ENCODE results near the gene UBE2Q2. TPM values are rescaled to one million over a fixed set of nuclear protein-coding genes. Genes with fewer than 3 reads are reported as not detected.

UBE2Q2 gene
- total and polyA plus RNA-seq, 4 donors, result 15.5 to 35.9 (median 21.1) TPM

DNA sequence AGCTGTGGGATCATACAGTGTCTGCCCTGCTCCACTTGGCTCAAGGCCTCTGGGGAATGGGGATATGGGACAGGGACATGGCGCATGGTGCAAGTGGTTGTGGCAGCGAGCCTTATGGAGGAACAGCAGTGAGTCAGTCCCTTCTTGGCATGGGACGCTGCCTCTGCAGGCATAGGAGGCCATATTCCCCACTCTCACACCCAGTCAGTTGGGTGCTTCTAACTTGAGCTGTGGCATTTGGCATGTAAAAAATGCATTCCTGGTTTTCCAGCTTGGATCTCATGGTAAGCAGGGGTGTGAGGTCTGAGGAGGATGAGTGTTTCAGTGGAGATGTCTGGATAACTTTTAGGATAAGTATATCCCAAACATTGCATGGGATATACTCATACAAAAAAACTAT is 31.6 kb upstream of the UBE2Q2 start:
- Histone ChIP-seq H3K27ac (ENCODE audit: low read depth in 1 of 2, low read length in 1 of 2) (no peak overlapping the region), H3K36me3 (ENCODE audit: control insufficient read depth in 4 of 4, insufficient read depth in 4 of 4, low read length in 4 of 4) (no peaks in the 10 kb centered on the region), H3K27me3 (ENCODE audit: control insufficient read depth in 3 of 3, insufficient read depth in 3 of 3, low read length in 2 of 3) (no peaks in the 10 kb centered on the region), H3K4me3 (no peak overlapping the region), H3K4me1 (ENCODE audit: control insufficient read depth in 5 of 5, insufficient read depth in 5 of 5, low read length in 5 of 5) (no peaks in the 10 kb centered on the region), H3K9ac (ENCODE audit: insufficient read depth in 1 of 2, low read length in 2 of 2) (no peak overlapping the region), H3K9me3 (ENCODE audit: control insufficient read depth in 4 of 4, insufficient read depth in 3 of 4, low read length in 3 of 4) (peaks cover 0 to 2% (median 0%) of the 10 kb centered on the region in 4 donors)
- ATAC-seq (ENCODE audit: insufficient read depth, low FRiP score), result no peak
- TF ChIP-seq, protein P1, sequence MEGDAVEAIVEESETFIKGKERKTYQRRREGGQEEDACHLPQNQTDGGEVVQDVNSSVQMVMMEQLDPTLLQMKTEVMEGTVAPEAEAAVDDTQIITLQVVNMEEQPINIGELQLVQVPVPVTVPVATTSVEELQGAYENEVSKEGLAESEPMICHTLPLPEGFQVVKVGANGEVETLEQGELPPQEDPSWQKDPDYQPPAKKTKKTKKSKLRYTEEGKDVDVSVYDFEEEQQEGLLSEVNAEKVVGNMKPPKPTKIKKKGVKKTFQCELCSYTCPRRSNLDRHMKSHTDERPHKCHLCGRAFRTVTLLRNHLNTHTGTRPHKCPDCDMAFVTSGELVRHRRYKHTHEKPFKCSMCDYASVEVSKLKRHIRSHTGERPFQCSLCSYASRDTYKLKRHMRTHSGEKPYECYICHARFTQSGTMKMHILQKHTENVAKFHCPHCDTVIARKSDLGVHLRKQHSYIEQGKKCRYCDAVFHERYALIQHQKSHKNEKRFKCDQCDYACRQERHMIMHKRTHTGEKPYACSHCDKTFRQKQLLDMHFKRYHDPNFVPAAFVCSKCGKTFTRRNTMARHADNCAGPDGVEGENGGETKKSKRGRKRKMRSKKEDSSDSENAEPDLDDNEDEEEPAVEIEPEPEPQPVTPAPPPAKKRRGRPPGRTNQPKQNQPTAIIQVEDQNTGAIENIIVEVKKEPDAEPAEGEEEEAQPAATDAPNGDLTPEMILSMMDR (IDR thresholded peaks at IDR 0.05; ENCODE audit: control extremely low read depth, extremely low read depth), result no peak
- 93 to 95% methylated on average over 3 of the region's 3 CpGs for WGBS, 2 donors
- no peak for DNase-seq

- TF ChIP-seq, protein P1 (IDR thresholded peaks at IDR 0.05; ENCODE audit: control extremely low read depth, extremely low read depth), result no peak
- DNase-seq (no peak), ATAC-seq (ENCODE audit: insufficient read depth, low FRiP score) (no peak)
- no peak overlapping the region for H3K27ac ChIP-seq (ENCODE audit: low read depth in 1 of 2, low read length in 1 of 2)
- peaks cover 0 to 2% (median 0%) of the 10 kb centered on the region in 4 donors for H3K9me3 ChIP-seq (ENCODE audit: control insufficient read depth in 4 of 4, insufficient read depth in 3 of 4, low read length in 3 of 4)
- no peaks in the 10 kb centered on the region for H3K4me1 ChIP-seq (ENCODE audit: control insufficient read depth in 5 of 5, insufficient read depth in 5 of 5, low read length in 5 of 5)
- no peak overlapping the region for H3K4me3 ChIP-seq
- H3K9ac ChIP-seq (ENCODE audit: insufficient read depth in 1 of 2, low read length in 2 of 2), result no peak overlapping the region
- WGBS, 2 donors, result 89 to 96% methylated on average over 5 of the region's 5 CpGs
- H3K36me3 ChIP-seq (ENCODE audit: control insufficient read depth in 4 of 4, insufficient read depth in 4 of 4, low read length in 4 of 4), result no peaks in the 10 kb centered on the region
- no peaks in the 10 kb centered on the region for H3K27me3 ChIP-seq (ENCODE audit: control insufficient read depth in 3 of 3, insufficient read depth in 3 of 3, low read length in 2 of 3)
Observed at GRCh38 chr15:75814794-75815193, 28.5 kb upstream of the UBE2Q2 start.

GRCh38 chr15:75815811-75816719 is 27.2 kb upstream of the UBE2Q2 start:
- no peak overlapping the region for H3K9ac ChIP-seq (ENCODE audit: insufficient read depth in 1 of 2, low read length in 2 of 2)
- WGBS, 2 donors, result 85 to 92% methylated on average over 3 of the region's 3 CpGs
- no peak for DNase-seq
- H3K4me1 ChIP-seq (ENCODE audit: control insufficient read depth in 5 of 5, insufficient read depth in 5 of 5, low read length in 5 of 5), result no peaks in the 10 kb centered on the region
- TF ChIP-seq, protein P1 (IDR thresholded peaks at IDR 0.05; ENCODE audit: control extremely low read depth, extremely low read depth), result no peak
- peaks cover 0 to 2% (median 0%) of the 10 kb centered on the region in 4 donors for H3K9me3 ChIP-seq (ENCODE audit: control insufficient read depth in 4 of 4, insufficient read depth in 3 of 4, low read length in 3 of 4)
- ATAC-seq (ENCODE audit: insufficient read depth, low FRiP score), result no peak
- H3K27ac ChIP-seq (ENCODE audit: low read depth in 1 of 2, low read length in 1 of 2), result no peak overlapping the region
- no peaks in the 10 kb centered on the region for H3K27me3 ChIP-seq (ENCODE audit: control insufficient read depth in 3 of 3, insufficient read depth in 3 of 3, low read length in 2 of 3)
- H3K36me3 ChIP-seq (ENCODE audit: control insufficient read depth in 4 of 4, insufficient read depth in 4 of 4, low read length in 4 of 4), result no peaks in the 10 kb centered on the region
- no peak overlapping the region for H3K4me3 ChIP-seq

Data from lung (tissue), 12 donors.